ENCODE data around the gene RAB1A.

GRCh38 chr2:65053199-65053598 is 76.7 kb downstream of the RAB1A start:
- no peak for TF ChIP-seq CTCF (IDR thresholded peaks at IDR 0.05)
- no peak for TF ChIP-seq POLR2A (IDR thresholded peaks at IDR 0.05)
